ENCODE data around the gene RBM42.
"Not testable (repeated sequence)": the region's sequence is repeated elsewhere in the genome, so short reads cannot be mapped to it uniquely, and the experiment has no call there.

Gene RBM42

GRCh38 chr19:35650581-35650980 is 21.7 kb downstream of the RBM42 start:
- Mint-ChIP-seq H3K27ac (peak overlapping the region; percentile 5), H3K27me3 (no peaks in the 10 kb centered on the region), H3K9me3 (no peaks in the 10 kb centered on the region), H3K36me3 (peaks cover 26% of the 10 kb centered on the region), H3K4me3 (peak overlapping the region; percentile 15), H3K4me1 (peaks cover 38% of the 10 kb centered on the region)
- CTCF ChIA-PET = no interaction called here
- no peak for DNase-seq

- CTCF ChIA-PET, H3K9me3 Mint-ChIP-seq, H3K27ac Mint-ChIP-seq, DNase-seq, H3K4me3 Mint-ChIP-seq, H3K27me3 Mint-ChIP-seq: not testable (repeated sequence)
- H3K36me3 Mint-ChIP-seq = peaks cover 51% of the 10 kb centered on the region
- peaks cover 14% of the 10 kb centered on the region for H3K4me1 Mint-ChIP-seq
Measured at GRCh38 chr19:35654828-35655227, 26.0 kb downstream of the RBM42 start.

GRCh38 chr19:35655600-35655999 is 26.8 kb downstream of the RBM42 start:
- CTCF ChIA-PET = no interaction called here
- no peak for DNase-seq
- Mint-ChIP-seq H3K27ac (no peak overlapping the region), H3K36me3 (peaks cover 53% of the 10 kb centered on the region), H3K27me3 (no peaks in the 10 kb centered on the region), H3K9me3 (no peaks in the 10 kb centered on the region), H3K4me1 (peaks cover 7% of the 10 kb centered on the region), H3K4me3 (no peak overlapping the region)

GRCh38 chr19:35656700-35657099 is 27.9 kb downstream of the RBM42 start:
- Mint-ChIP-seq H3K27ac (no peak overlapping the region), H3K4me3 (no peak overlapping the region), H3K4me1 (no peaks in the 10 kb centered on the region), H3K27me3 (no peaks in the 10 kb centered on the region), H3K9me3 (no peaks in the 10 kb centered on the region), H3K36me3 (peaks cover 47% of the 10 kb centered on the region)
- no peak for DNase-seq
- CTCF ChIA-PET = no interaction called here

- H3K36me3 Mint-ChIP-seq = peaks cover 45% of the 10 kb centered on the region
- H3K4me3 Mint-ChIP-seq = no peak overlapping the region
- H3K9me3 Mint-ChIP-seq = no peaks in the 10 kb centered on the region
- no peaks in the 10 kb centered on the region for H3K27me3 Mint-ChIP-seq
- H3K27ac Mint-ChIP-seq = no peak overlapping the region
- no peaks in the 10 kb centered on the region for H3K4me1 Mint-ChIP-seq
- no peak for DNase-seq
- CTCF ChIA-PET = no interaction called here
Measured at GRCh38 chr19:35657904-35658700, 29.3 kb downstream of the RBM42 start.

- Mint-ChIP-seq H3K9me3 (no peaks in the 10 kb centered on the region), H3K4me3 (no peak overlapping the region), H3K27me3 (no peaks in the 10 kb centered on the region), H3K36me3 (peaks cover 25% of the 10 kb centered on the region), H3K27ac (no peak overlapping the region), H3K4me1 (no peaks in the 10 kb centered on the region)
- CTCF ChIA-PET = no interaction called here
- no peak for DNase-seq
Measured at GRCh38 chr19:35661995-35662340, 33.1 kb downstream of the RBM42 start.

- Mint-ChIP-seq H3K27me3 (peaks cover 9% of the 10 kb centered on the region), H3K4me1 (no peaks in the 10 kb centered on the region), H3K27ac (no peak overlapping the region), H3K9me3 (no peaks in the 10 kb centered on the region), H3K36me3 (peaks cover 12% of the 10 kb centered on the region), H3K4me3 (no peak overlapping the region)
- CTCF ChIA-PET = interaction anchor here (1.7 kb wide), 1 partner anchor 115 kb away, joined by 4 read pairs; no protein-coding TSS in a partner anchor
- DNase-seq = no peak
Measured at GRCh38 chr19:35663981-35664380, 35.1 kb downstream of the RBM42 start.

- H3K27me3 Mint-ChIP-seq = peaks cover 21% of the 10 kb centered on the region
Measured at GRCh38 chr19:35665157-35665556, 36.3 kb downstream of the RBM42 start.

GRCh38 chr19:35665604-35666003 is 36.8 kb downstream of the RBM42 start:
- Mint-ChIP-seq H3K4me1 (no peaks in the 10 kb centered on the region), H3K4me3 (no peak overlapping the region), H3K36me3 (peaks cover 7% of the 10 kb centered on the region), H3K9me3 (no peaks in the 10 kb centered on the region), H3K27ac (no peak overlapping the region), H3K27me3 (peaks cover 23% of the 10 kb centered on the region)
- CTCF ChIA-PET = no interaction called here
- DNase-seq = no peak

More at GRCh38 chr19:35665157-35665556, 36.3 kb downstream of the RBM42 start:
- peaks cover 7% of the 10 kb centered on the region for H3K36me3 Mint-ChIP-seq
- H3K9me3 Mint-ChIP-seq = no peaks in the 10 kb centered on the region
- H3K4me3 Mint-ChIP-seq = no peak overlapping the region
- DNase-seq = no peak
- CTCF ChIA-PET = interaction anchor here (1.7 kb wide), 1 partner anchor 116 kb away, joined by 4 read pairs; no protein-coding TSS in a partner anchor
- H3K27ac Mint-ChIP-seq = no peak overlapping the region
- no peaks in the 10 kb centered on the region for H3K4me1 Mint-ChIP-seq

GRCh38 chr19:35666251-35666913 is 37.5 kb downstream of the RBM42 start, which contains the start of gene UPK1A:
UPK1A (plus strand) TSS chr19:35666517; CDS start chr19:35666813, 296 bp downstream.
- Mint-ChIP-seq H3K36me3 (peaks cover 7% of the 10 kb centered on the region), H3K9me3 (no peaks in the 10 kb centered on the region), H3K27ac (no peak within 1 kb of the TSS), H3K4me3 (no peak within 1 kb of the TSS), H3K4me1 (no peaks in the 10 kb centered on the region), H3K27me3 (peaks cover 31% of the 10 kb centered on the region)
- DNase-seq = no peak
- CTCF ChIA-PET = no interaction called here

GRCh38 chr19:35669566-35669965 is 40.7 kb downstream of the RBM42 start:
- H3K4me1 Mint-ChIP-seq = peaks cover 11% of the 10 kb centered on the region
- H3K36me3 Mint-ChIP-seq = peaks cover 1% of the 10 kb centered on the region
- no peak overlapping the region for H3K4me3 Mint-ChIP-seq
- CTCF ChIA-PET = no interaction called here
- peaks cover 54% of the 10 kb centered on the region for H3K27me3 Mint-ChIP-seq
- no peak for DNase-seq
- H3K9me3 Mint-ChIP-seq = no peaks in the 10 kb centered on the region
- no peak overlapping the region for H3K27ac Mint-ChIP-seq

GRCh38 chr19:35669974-35670373 is 41.1 kb downstream of the RBM42 start:
- Mint-ChIP-seq H3K9me3 (no peaks in the 10 kb centered on the region), H3K27me3 (peaks cover 56% of the 10 kb centered on the region), H3K27ac (no peak overlapping the region), H3K4me3 (no peak overlapping the region), H3K36me3 (peaks cover 1% of the 10 kb centered on the region), H3K4me1 (peaks cover 11% of the 10 kb centered on the region)
- CTCF ChIA-PET = no interaction called here
- DNase-seq = no peak

- Mint-ChIP-seq H3K27me3 (peaks cover 61% of the 10 kb centered on the region), H3K9me3 (no peaks in the 10 kb centered on the region), H3K4me3 (no peak overlapping the region), H3K27ac (no peak overlapping the region), H3K36me3 (peaks cover 1% of the 10 kb centered on the region), H3K4me1 (peaks cover 11% of the 10 kb centered on the region)
- CTCF ChIA-PET = no interaction called here
- DNase-seq = no peak
Measured at GRCh38 chr19:35670686-35671085, 41.9 kb downstream of the RBM42 start.

GRCh38 chr19:35671818-35672217 is 43.0 kb downstream of the RBM42 start:
- CTCF ChIA-PET = no interaction called here
- Mint-ChIP-seq H3K27me3 (peaks cover 69% of the 10 kb centered on the region), H3K4me3 (no peak overlapping the region), H3K9me3 (no peaks in the 10 kb centered on the region), H3K36me3 (peaks cover 1% of the 10 kb centered on the region), H3K27ac (no peak overlapping the region), H3K4me1 (peaks cover 11% of the 10 kb centered on the region)
- no peak for DNase-seq

All from activated naive CD4-positive, alpha-beta T cell treated with anti-CD3 and anti-CD28 coated beads, Interleukin-2, amount 10 ng/mL, durations not matched to agents 7 days and 5 days (primary cell).